GM03348 (cell line): ENCODE results near the gene ADCY5.
"Not testable (repeated sequence)": the region's sequence is repeated elsewhere in the genome, so short reads cannot be mapped to it uniquely, and the experiment has no call there.

Experiments
- DNase-seq: peaks from one replicate; pipeline ENCODE4 v3.0.0; 2012; ENCODE audit warnings: low spot score

The ADCY5 gene

GRCh38 chr3:123448536-123449101 is at the start of gene ADCY5:
Gene ADCY5 (minus strand): TSS chr3:123449090. CDS start chr3:123448545, 545 bp downstream.
- peak; percentile 48 for DNase-seq

DNA sequence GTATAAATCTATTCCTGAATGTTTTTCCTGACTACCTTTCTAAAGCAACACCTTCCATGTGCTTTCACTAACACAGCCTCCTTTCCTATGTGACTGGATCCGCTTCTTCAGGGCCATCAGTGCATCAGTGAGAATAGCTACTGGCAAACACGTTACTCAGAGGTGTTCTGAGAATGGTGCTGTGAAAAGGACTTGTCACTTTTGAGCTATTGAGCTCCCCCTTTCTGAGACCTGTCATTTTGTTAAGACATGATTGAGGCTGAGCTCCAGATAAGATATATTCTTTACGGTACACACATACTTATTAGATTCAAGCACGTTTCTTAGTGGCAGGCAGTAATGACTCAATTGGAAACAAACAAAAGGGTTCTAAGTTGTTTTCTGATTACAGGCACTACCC is 45.0 kb upstream of the ADCY5 start:
- DNase-seq: no peak

- no peak for DNase-seq
These were observed 43.2 kb upstream of the ADCY5 start for GRCh38 chr3:123491966-123492587.

- peak; percentile 89 for DNase-seq
These were observed 40.6 kb upstream of the ADCY5 start for GRCh38 chr3:123489400-123490004.

DNA sequence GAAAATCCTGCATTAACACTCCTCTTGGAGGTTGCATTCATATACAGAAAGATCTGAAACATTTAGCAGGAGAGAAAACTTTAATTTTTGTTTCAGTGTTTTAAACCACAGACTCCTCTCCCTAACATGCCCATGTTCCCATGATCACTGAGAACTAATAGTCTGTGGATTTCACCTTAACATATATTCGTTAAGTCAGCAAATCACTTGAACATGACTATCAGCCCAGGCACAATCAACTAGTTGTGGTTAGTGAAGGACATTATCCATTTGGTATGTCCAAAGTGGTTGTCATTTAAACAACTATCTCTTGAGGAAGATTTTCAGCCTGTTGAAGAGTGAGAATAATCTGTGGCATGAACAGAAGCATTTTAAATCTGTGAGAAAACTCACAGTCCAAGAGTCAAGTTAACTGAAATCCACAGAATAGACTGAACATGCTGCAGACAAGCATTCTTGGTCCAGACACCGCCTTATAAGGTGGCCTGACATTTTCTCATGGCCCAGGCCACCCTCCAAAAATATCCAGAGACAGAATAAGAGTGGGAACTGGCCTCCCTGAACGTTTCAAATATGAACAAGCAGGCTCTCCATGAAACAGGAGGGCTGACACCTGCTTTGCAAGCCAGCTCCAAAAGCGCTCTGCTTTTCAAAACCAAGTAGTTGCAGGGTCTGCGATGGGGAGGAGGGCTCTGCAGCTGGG is 39.9 kb upstream of the ADCY5 start:
- no peak for DNase-seq

GRCh38 chr3:123487063-123487462 is 38.2 kb upstream of the ADCY5 start:
- DNase-seq: not testable (repeated sequence)

- no peak for DNase-seq
These were observed 37.6 kb upstream of the ADCY5 start for GRCh38 chr3:123486460-123486859.

DNA sequence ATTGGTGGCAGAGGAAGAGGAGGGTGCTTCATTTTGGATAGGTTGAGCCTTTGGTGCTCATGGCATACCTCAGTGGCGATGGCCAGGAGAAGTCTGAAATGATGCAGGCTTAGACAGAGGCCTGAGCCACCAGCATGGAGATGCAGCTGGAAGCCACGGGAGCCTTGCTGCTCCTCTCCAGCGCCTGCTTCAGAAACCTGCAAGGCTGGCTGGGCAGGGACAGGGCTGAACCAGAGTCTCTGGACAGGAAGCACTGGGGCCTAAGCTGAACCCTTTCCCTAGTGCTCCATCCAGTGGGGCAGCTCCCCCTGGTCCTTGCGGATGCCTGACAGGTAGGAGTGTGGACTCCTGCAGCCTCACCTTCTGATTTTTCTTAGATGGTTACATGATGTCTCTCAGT is 36.7 kb upstream of the ADCY5 start:
- DNase-seq: no peak

DNA sequence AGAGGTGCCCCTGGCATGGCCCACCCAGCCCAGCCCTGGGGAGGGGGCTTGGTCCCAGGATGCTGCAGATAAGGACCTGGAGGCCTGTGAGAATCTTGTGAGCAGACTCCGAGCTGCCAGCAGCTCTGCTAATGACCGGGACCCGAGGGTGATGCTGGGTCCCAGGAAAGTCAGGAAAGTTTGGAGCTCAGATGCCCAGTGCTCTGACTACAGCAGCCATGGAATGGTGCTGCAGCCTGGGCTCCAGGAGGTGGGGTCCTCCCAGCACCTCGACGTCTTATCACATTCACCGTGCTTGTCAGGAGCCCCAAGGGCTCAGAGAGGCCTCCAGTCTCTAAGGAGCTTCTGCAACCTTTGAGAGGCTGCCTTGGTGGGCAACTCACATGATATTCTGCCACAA is 34.3 kb upstream of the ADCY5 start:
- no peak for DNase-seq

GRCh38 chr3:123481722-123482457 is 33.0 kb upstream of the ADCY5 start:
- DNase-seq: no peak

GRCh38 chr3:123481071-123481470 is 32.2 kb upstream of the ADCY5 start:
- no peak for DNase-seq

DNA sequence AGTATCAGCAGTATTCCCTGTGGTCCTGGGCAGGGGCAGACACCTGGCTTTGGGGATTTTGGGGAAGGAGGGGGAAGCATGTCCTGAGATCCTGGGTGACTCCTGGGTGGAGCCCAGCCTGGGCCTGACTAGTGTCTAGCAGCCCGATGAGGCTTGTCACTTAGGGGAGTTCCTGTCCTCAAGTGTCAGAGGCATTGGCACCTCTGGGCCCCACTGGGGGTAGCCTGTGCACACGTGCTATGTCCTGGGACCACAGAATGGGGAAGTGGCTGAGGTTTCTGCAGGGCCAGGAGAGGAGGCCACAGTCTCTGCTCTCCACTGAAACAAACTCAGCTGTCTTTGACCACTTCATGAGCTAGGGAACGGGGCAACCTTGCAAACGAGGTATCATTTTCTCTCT is 31.5 kb upstream of the ADCY5 start:
- no peak for DNase-seq

DNA sequence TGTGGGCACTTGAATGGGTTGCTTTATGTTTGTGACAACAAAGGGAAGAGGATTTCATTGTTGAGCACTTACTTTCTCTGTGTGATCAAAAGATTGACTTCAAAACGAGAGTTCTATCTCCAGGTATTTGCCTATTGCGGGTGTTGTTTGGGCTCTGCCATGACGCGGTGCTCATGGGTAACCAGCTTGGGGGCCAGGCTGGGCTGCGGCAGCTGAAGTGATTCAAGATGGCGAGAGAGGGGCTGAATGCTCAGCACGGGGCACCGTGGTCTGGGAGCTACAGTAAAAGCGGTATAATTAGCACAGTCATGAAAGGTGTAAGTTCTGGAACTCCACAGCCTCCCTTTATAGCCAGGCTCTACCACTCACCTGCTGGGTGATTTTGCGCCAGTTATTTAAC is 31.0 kb upstream of the ADCY5 start:
- no peak for DNase-seq

GRCh38 chr3:123478314-123478713 is 29.4 kb upstream of the ADCY5 start:
- no peak for DNase-seq

DNA sequence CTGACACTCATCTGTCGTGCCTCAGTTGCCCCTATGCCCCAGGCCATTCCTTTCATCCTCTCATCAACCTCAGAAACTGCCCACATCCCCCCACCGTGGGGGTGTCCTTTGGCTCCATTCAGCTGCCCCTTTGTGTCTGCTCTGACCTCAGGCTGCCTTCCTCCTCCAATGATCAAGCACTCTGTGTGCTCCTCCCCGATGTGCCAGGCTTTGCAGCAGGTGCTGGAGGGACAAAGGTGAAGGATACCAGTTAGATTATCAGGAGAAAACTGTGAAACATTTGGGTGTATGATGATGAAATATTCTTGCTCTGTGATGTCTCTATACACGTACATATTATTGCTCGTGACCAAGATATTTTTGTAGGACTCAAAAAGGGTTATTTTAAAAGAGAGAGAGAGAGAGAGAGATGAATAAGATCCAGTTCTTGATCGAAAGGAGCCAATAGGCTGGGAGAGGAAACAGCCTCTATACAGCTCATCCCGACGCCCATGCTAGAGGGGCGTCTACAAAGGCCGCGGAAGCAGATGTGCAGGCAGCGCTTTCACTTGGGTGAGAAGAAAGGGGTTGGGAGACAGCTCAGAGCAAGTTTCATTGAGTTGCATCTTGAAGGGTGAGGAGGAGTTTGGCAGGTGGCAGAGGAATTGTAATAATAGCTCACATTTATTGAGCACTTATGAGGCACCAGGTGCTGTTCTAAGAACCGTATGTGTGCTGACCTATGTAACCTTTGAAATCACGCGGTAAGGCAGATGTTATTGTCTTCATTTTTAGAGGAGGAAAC is 28.3 kb upstream of the ADCY5 start:
- DNase-seq: no peak

GRCh38 chr3:123475786-123476185 is 26.9 kb upstream of the ADCY5 start:
- no peak for DNase-seq

DNA sequence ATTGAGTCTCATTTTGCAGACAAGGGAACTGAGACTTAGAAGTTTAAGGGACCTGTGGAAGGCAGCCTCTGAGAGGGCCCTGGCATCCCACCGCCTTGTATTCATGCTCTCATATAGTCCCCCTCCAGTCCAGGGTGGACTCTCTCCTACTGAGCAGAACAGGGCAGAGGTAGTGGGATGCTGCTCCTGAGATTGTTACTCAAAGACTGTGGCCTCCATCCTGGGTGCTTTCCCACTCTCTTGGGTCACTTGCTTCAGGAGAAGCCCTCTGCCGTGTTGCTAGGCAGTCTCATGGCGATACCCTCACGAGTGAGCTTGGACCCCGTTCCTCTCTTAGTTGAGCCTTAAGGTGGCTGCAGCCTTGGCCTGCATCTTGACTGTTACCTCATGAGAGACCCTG is 22.2 kb upstream of the ADCY5 start:
- DNase-seq: no peak

GRCh38 chr3:123469323-123469995 is 20.6 kb upstream of the ADCY5 start:
- DNase-seq: no peak

- DNase-seq: no peak
These were observed 18.2 kb upstream of the ADCY5 start for GRCh38 chr3:123467046-123467445.

- DNase-seq: no peak
These were observed 15.3 kb upstream of the ADCY5 start for GRCh38 chr3:123464211-123464610.

- no peak for DNase-seq
These were observed 11.0 kb upstream of the ADCY5 start for GRCh38 chr3:123459862-123460261.
